H1 (cell line): ENCODE data around the gene LYRM4. TPM values are rescaled to one million over a fixed set of nuclear protein-coding genes. Genes with fewer than 3 reads are reported as not detected.

Experiments
- CTCF ChIA-PET: fragments of 300-600 bp; sonication (Branson Sonifier 250); formaldehyde crosslinking; loops from one replicate; lab custom pipeline; 2021; ENCODE audit not compliant: partially characterized antibody; lab: Charles Lee
- POLR2A ChIA-PET: fragments of 300-600 bp; sonication (Branson Sonifier 250); formaldehyde crosslinking; loops from one replicate; lab custom pipeline; 2021; ENCODE audit warnings: inconsistent platforms; ENCODE audit not compliant: partially characterized antibody; lab: Charles Lee
- DNase-seq, 2 experiments: peaks; one replicate each; pipeline versions ENCODE4 v3.0.0 to v3.0.0-alpha.2; 2010 to 2022; ENCODE audit warnings: low spot score in 2 of 2, low read depth in 1 of 2, mixed read lengths in 1 of 2
- FAIRE-seq: peaks from 2 replicates; lab custom pipeline; 2011; peaks lifted over from hg19 to GRCh38; lab: Jason Lieb, UNC
- H2AFZ ChIP-seq: 2 replicates; pipeline ENCODE4 v1.8.1; 2012; ENCODE audit warnings: low read length, inconsistent platforms
- H2AK5ac ChIP-seq: 2 replicates; pipeline ENCODE4 v1.6.1; 2013; ENCODE audit warnings: low read depth, low read length
- H2BK120ac ChIP-seq: replicated peaks from 2 replicates; pipeline ENCODE3; 2013; ENCODE audit warnings: low read depth, low read length, inconsistent platforms
- H2BK12ac ChIP-seq: 2 replicates; pipeline ENCODE4 v1.6.1; 2013; ENCODE audit warnings: low read depth, low read length
- H2BK15ac ChIP-seq: 2 replicates; pipeline ENCODE4 v1.6.1; 2013; ENCODE audit warnings: low read length
- H2BK20ac ChIP-seq: 2 replicates; pipeline ENCODE4 v1.6.1; 2013; ENCODE audit warnings: low read length
- H2BK5ac ChIP-seq: 2 replicates; pipeline ENCODE4 v1.6.1; 2013; ENCODE audit warnings: low read depth, low read length
- H3K14ac ChIP-seq: 2 replicates; pipeline ENCODE4 v1.6.1; 2013; ENCODE audit warnings: inconsistent platforms; ENCODE audit not compliant: insufficient read length
- H3K18ac ChIP-seq: 2 replicates; pipeline ENCODE4 v1.6.1; 2013; ENCODE audit warnings: low read length; ENCODE audit errors: extremely low read depth
- H3K23ac ChIP-seq: 2 replicates; pipeline ENCODE4 v1.6.1; 2013; ENCODE audit warnings: inconsistent platforms; ENCODE audit not compliant: insufficient read length
- H3K23me2 ChIP-seq: 2 replicates; pipeline ENCODE4 v1.6.1; 2013; ENCODE audit warnings: low read depth, low read length
- H3K27ac ChIP-seq: 2 replicates; pipeline ENCODE4 v1.6.1; 2011; ENCODE audit warnings: low read depth, low read length, inconsistent platforms
- H3K27me3 ChIP-seq, 4 experiments: replicated peaks in 1 of 4; 1 replicate in 1 of 4; 2 replicates in 3 of 4; pipeline versions ENCODE4 v1.6.1 to v1.8.1; 2011 to 2013; ENCODE audit warnings: low read length in 3 of 4, mild to moderate bottlenecking in 3 of 4, inconsistent platforms in 2 of 4, mixed read lengths in 2 of 4, moderate library complexity in 1 of 4; ENCODE audit not compliant: control insufficient read depth in 3 of 4, insufficient read depth in 3 of 4; ENCODE audit errors: extremely low read depth in 1 of 4
- H3K36me3 ChIP-seq, 4 experiments: 2 replicates each; pipeline versions ENCODE4 v1.6.1 to v1.8.1; 2011 to 2013; ENCODE audit warnings: mild to moderate bottlenecking in 4 of 4, low read length in 3 of 4, moderate library complexity in 2 of 4, control low read depth in 1 of 4, inconsistent platforms in 1 of 4; ENCODE audit not compliant: insufficient read depth in 4 of 4, control insufficient read depth in 2 of 4
- H3K4ac ChIP-seq: replicated peaks from 2 replicates; pipeline ENCODE3; 2013; ENCODE audit warnings: low read length, low read depth, mixed read lengths, inconsistent platforms; ENCODE audit not compliant: insufficient read length
- H3K4me1 ChIP-seq, 4 experiments: replicated peaks in 1 of 4; 1 replicate in 1 of 4; 2 replicates in 3 of 4; pipeline versions ENCODE4 v1.6.1 to v1.8.1; 2011 to 2013; ENCODE audit warnings: low read length in 3 of 4, inconsistent platforms in 2 of 4, mixed read lengths in 1 of 4; ENCODE audit not compliant: insufficient read depth in 4 of 4, control insufficient read depth in 3 of 4
- H3K4me2 ChIP-seq, 2 experiments: 2 replicates each; pipeline versions ENCODE4 v1.6.1 to v1.8.1; 2011 to 2013; ENCODE audit warnings: low read depth in 2 of 2, low read length in 2 of 2, control low read depth in 1 of 2, inconsistent platforms in 1 of 2, mild to moderate bottlenecking in 1 of 2; ENCODE audit not compliant: insufficient read depth in 1 of 2
- H3K4me3 ChIP-seq, 4 experiments: fragments of 200-600, 300-600 bp in 1 of 4; sonication (generic), shearing (Covaris generic), sonication (Bioruptor Twin) in 1 of 4; 2 replicates each; pipeline versions ENCODE4 v1.5.1 to v1.8.1; 2011 to 2016; ENCODE audit warnings: low read length in 4 of 4, low read depth in 3 of 4, control low read depth in 2 of 4, inconsistent platforms in 2 of 4, mild to moderate bottlenecking in 2 of 4, mixed read lengths in 1 of 4, moderate library complexity in 1 of 4; ENCODE audit not compliant: insufficient read depth in 2 of 4; ENCODE audit errors: extremely low read depth in 1 of 4
- H3K56ac ChIP-seq: replicated peaks from 2 replicates; pipeline ENCODE3; 2013; ENCODE audit warnings: low read depth, mild to moderate bottlenecking, mixed read lengths, low read length, inconsistent platforms; ENCODE audit not compliant: insufficient read length
- H3K79me1 ChIP-seq: 2 replicates; pipeline ENCODE4 v1.6.1; 2013; ENCODE audit warnings: low read depth, low read length, control low read depth
- H3K79me2 ChIP-seq, 2 experiments: 2 replicates each; pipeline versions ENCODE4 v1.6.1 to v1.8.1; 2012 to 2013; ENCODE audit warnings: low read length in 2 of 2, mild to moderate bottlenecking in 2 of 2, inconsistent platforms in 1 of 2; ENCODE audit not compliant: insufficient read depth in 2 of 2, control insufficient read depth in 1 of 2
- H3K9ac ChIP-seq, 4 experiments: replicated peaks in 1 of 4; 1 replicate in 1 of 4; 2 replicates in 3 of 4; pipeline versions ENCODE4 v1.6.1 to v1.8.1; 2011 to 2013; ENCODE audit warnings: low read depth in 3 of 4, low read length in 3 of 4, control low read depth in 2 of 4, mild to moderate bottlenecking in 2 of 4, moderate library complexity in 2 of 4, inconsistent platforms in 1 of 4; ENCODE audit errors: extremely low read depth in 1 of 4
- H3K9me3 ChIP-seq, 2 experiments: 2 replicates each; pipeline versions ENCODE4 v1.6.1 to v1.8.1; 2012 to 2013; ENCODE audit warnings: mild to moderate bottlenecking in 2 of 2, moderate library complexity in 2 of 2, control low read depth in 1 of 2, inconsistent platforms in 1 of 2, low read depth in 1 of 2, low read length in 1 of 2, mixed read lengths in 1 of 2; ENCODE audit not compliant: insufficient read depth in 2 of 2
- H4K20me1 ChIP-seq, 2 experiments: replicated peaks in 1 of 2; 2 replicates each; pipeline versions ENCODE3 to v1.8.1; 2011 to 2013; ENCODE audit warnings: inconsistent platforms in 2 of 2, low read length in 2 of 2, mild to moderate bottlenecking in 1 of 2; ENCODE audit not compliant: insufficient read depth in 2 of 2, control insufficient read depth in 1 of 2
- H4K5ac ChIP-seq: 2 replicates; pipeline ENCODE4 v1.6.1; 2013; ENCODE audit warnings: low read length, low read depth, mixed read lengths, inconsistent platforms; ENCODE audit not compliant: insufficient read length
- H4K8ac ChIP-seq: 2 replicates; pipeline ENCODE4 v1.8.0; 2013; ENCODE audit warnings: mild to moderate bottlenecking, moderate library complexity, low read length, inconsistent platforms; ENCODE audit not compliant: insufficient read depth; ENCODE audit errors: extremely low read depth
- H4K91ac ChIP-seq: replicated peaks from 2 replicates; pipeline ENCODE3; 2013; ENCODE audit warnings: low read length, mixed read lengths, inconsistent platforms; ENCODE audit not compliant: insufficient read length
- CHD2 ChIP-seq: IDR thresholded peaks from 2 replicates; pipeline ENCODE4 v1.6.1; 2012; ENCODE audit warnings: low read length, improper control_type of control experiment
- FOSL1 ChIP-seq: IDR thresholded peaks from 2 replicates; pipeline ENCODE4 v1.6.1; 2011; ENCODE audit warnings: mild to moderate bottlenecking, low read depth, low read length, moderate library complexity; ENCODE audit not compliant: insufficient read depth
- PHF8 ChIP-seq: fragments of 200-600 bp; sonication (generic); conservative IDR thresholded peaks from 2 replicates; pipeline ENCODE4 v1.7.1; 2012; ENCODE audit warnings: low read depth, mild to moderate bottlenecking, inconsistent platforms, low read length, moderate library complexity
- RBBP5 ChIP-seq: IDR thresholded peaks from 2 replicates; pipeline ENCODE4 v1.7.1; 2012; ENCODE audit warnings: low read depth, mild to moderate bottlenecking, inconsistent platforms, low read length, moderate library complexity, borderline replicate concordance
- WGBS, 2 experiments: shearing (Covaris generic) in 1 of 2; methylation state at CpG; one replicate each; pipeline versions ENCODE4 v1.1.6 to v1.1.7; 2013 to 2015; ENCODE audit warnings: low lambda C conversion rate in 2 of 2, mixed read lengths in 2 of 2, inconsistent platforms in 1 of 2, low coverage in 1 of 2, missing lambda C conversion rate in 1 of 2; ENCODE audit not compliant: insufficient replicate concordance in 2 of 2, insufficient coverage in 1 of 2, insufficient read length in 1 of 2; ENCODE audit errors: extremely low coverage in 1 of 2, missing lambda C conversion rate in 1 of 2; 5-methylcytosine and 5-hydroxymethylcytosine counted together
- polyA plus RNA-seq, 7 experiments: library from polyadenylated mRNA; depleted of rRNA in 3 of 7; stranded (reverse) in 5 of 7; unstranded in 2 of 7; fragments of >200 nt in 5 of 7; fragments of 200-250 nt in 2 of 7; gene quantifications; 1 replicate in 5 of 7; 2 replicates in 1 of 7; 4 replicates in 1 of 7; pipeline versions ENCODE4 v1.2.1 to v1.2.3, GENCODE V29; 2011 to 2013; ENCODE audit warnings: missing spikeins in 2 of 7, mixed read lengths in 2 of 7
- total RNA-seq: library from RNA; stranded (reverse); fragmentation: NEBNext Ultra II Directional; extraction: Animal tissue kit (Norgen Biotek cat#: 25700); gene quantifications from 2 replicates; pipeline ENCODE4 v1.2.1, GENCODE V29; 2021

LYRM4 gene
- total and polyA plus RNA-seq, 2 of the 8 experiments (the other 6 are each of a cell fraction or from before 2014, with no cell fraction given): 56.6 to 62.8 TPM

GRCh38 chr6:5266423-5266822, 5.7 kb upstream of the LYRM4 start:
- Histone ChIP-seq H3K23ac (no peak overlapping the region), H3K4me2 (no peak overlapping the region), H2BK12ac (no peak overlapping the region), H2BK20ac (no peak overlapping the region), H3K4me3 (no peak overlapping the region), H3K9me3 (no peaks in the 10 kb centered on the region), H3K36me3 (no peaks in the 10 kb centered on the region; a peak in 1 of 8 replicates), H4K91ac (no peak overlapping the region), H2BK5ac (no peak overlapping the region), H4K20me1 (no peaks in the 10 kb centered on the region), H3K4me1 (no peaks in the 10 kb centered on the region), H3K27me3 (no peaks in the 10 kb centered on the region), H3K18ac (no peak overlapping the region), H2BK120ac (no peak overlapping the region), H3K79me2 (peaks cover 0 to 24% of the 10 kb centered on the region in 2 experiments; a peak in 2 of 4 replicates), H3K23me2 (peaks cover 3% of the 10 kb centered on the region; the same call in 1 of the 2 replicates), H3K56ac (no peak overlapping the region), H2AFZ (no peak overlapping the region), H3K27ac (no peak overlapping the region), H4K8ac (no peak overlapping the region), H2AK5ac (no peak overlapping the region), H3K79me1 (0 out of 2 replicates have a peak, but pooled peaks cover 4% of the 10 kb centered on the region), H2BK15ac (no peak overlapping the region), H4K5ac (no peak overlapping the region), H3K9ac (no peak overlapping the region), H3K4ac (no peak overlapping the region), H3K14ac (no peak overlapping the region)
- TF ChIP-seq PHF8 (no peak), RBBP5 (no peak), FOSL1 (no peak), CHD2 (no peak)
- FAIRE-seq (no peak), DNase-seq (no peak)
- ChIA-PET CTCF (interaction anchor here (0.8 to 2.3 kb wide), 8 partner anchors 10 to 156 kb away, joined by 3 to 6 read pairs (median 5); no protein-coding TSS in a partner anchor), POLR2A (interaction anchor here (1.0 to 3.3 kb wide), 2 partner anchors 10 to 13 kb away, joined by 3 to 15 read pairs; no protein-coding TSS in a partner anchor)
- 94% methylated on average over 2 of the region's 2 CpGs; no CpG with 5 or more reads in 1 of the 2 experiments for WGBS, 2 experiments
